Testis (tissue), 2 donors: ENCODE data around the gene S100A9.

Experiments
- CTCF ChIP-seq, 3 experiments: fragments of 450-650 bp in 2 of 3; fragments of 200-600 bp in 1 of 3; sonication (generic) in 1 of 3; IDR thresholded peaks; one replicate each; pipeline ENCODE4 v1.5.1; 2016 to 2019; ENCODE audit warnings: antibody characterized with exemption in 3 of 3, mild to moderate bottlenecking in 2 of 3, moderate library complexity in 1 of 3
- POLR2A ChIP-seq: fragments of 450-650 bp; IDR thresholded peaks from one replicate; pipeline ENCODE4 v1.6.1; 2017; ENCODE audit warnings: antibody characterized with exemption, mild to moderate bottlenecking, moderate library complexity

- TF ChIP-seq POLR2A (no peak), CTCF (IDR thresholded peaks at IDR 0.05) (no peak)
These were observed 12.2 kb upstream of the S100A9 start for GRCh38 chr1:153345187-153346076.
